NT2/D1 (cell line): ENCODE results near the gene CHST9.
"Not testable (repeated sequence)": the region's sequence is repeated elsewhere in the genome, so short reads cannot be mapped to it uniquely, and the experiment has no call there.

Experiments used
- DNase-seq: peaks from one replicate; pipeline ENCODE4 v3.0.0-alpha.2; 2011; ENCODE audit warnings: low read depth, low spot score
- H3K27me3 ChIP-seq: 2 replicates; pipeline ENCODE4 v1.6.0; 2011; ENCODE audit warnings: mild to moderate bottlenecking; ENCODE audit not compliant: insufficient read length, insufficient read depth
- H3K36me3 ChIP-seq: 2 replicates; pipeline ENCODE4 v1.6.1; 2011; ENCODE audit warnings: mild to moderate bottlenecking, low read length, mixed read lengths; ENCODE audit not compliant: insufficient read depth, insufficient read length
- H3K4me1 ChIP-seq: 2 replicates; pipeline ENCODE4 v1.5.1; 2011; ENCODE audit not compliant: insufficient read depth, insufficient read length
- H3K4me3 ChIP-seq: 2 replicates; pipeline ENCODE4 v1.5.1; 2011; ENCODE audit warnings: low read depth; ENCODE audit not compliant: insufficient read length
- H3K9ac ChIP-seq: 2 replicates; pipeline ENCODE4 v1.6.0; 2011; ENCODE audit warnings: low read depth; ENCODE audit not compliant: insufficient read length
- H3K9me3 ChIP-seq: 2 replicates; pipeline ENCODE4 v1.5.1; 2011; ENCODE audit warnings: mild to moderate bottlenecking, low read length; ENCODE audit not compliant: insufficient read depth
- SUZ12 ChIP-seq: IDR thresholded peaks from 2 replicates; pipeline ENCODE4 v1.6.1; 2011; ENCODE audit not compliant: insufficient read length, insufficient read depth; ENCODE audit errors: extremely low read depth
- YY1 ChIP-seq: IDR thresholded peaks from 2 replicates; pipeline ENCODE4 v1.6.1; 2011; ENCODE audit not compliant: insufficient read length, insufficient read depth
- ZNF274 ChIP-seq: IDR thresholded peaks from 2 replicates; pipeline ENCODE4 v1.6.1; 2011; ENCODE audit warnings: mild to moderate bottlenecking, low read depth, low read length

Gene CHST9

GRCh38 chr18:26978812-26979341 lies 206.2 kb downstream of the CHST9 start:
- Histone ChIP-seq H3K9me3 (no peaks in the 10 kb centered on the region), H3K9ac (no peak overlapping the region), H3K36me3 (no peaks in the 10 kb centered on the region), H3K4me3 (no peak overlapping the region), H3K4me1 (no peaks in the 10 kb centered on the region), H3K27me3 (no peaks in the 10 kb centered on the region)
- no peak for TF ChIP-seq ZNF274
- TF ChIP-seq SUZ12: no peak
- no peak for TF ChIP-seq YY1
- no peak for DNase-seq

GRCh38 chr18:26977781-26978180 lies 207.3 kb downstream of the CHST9 start:
- H3K4me3 ChIP-seq: no peak overlapping the region
- no peak overlapping the region for H3K9ac ChIP-seq
- H3K4me1 ChIP-seq: no peaks in the 10 kb centered on the region

GRCh38 chr18:26976206-26976605 lies 208.9 kb downstream of the CHST9 start:
- Histone ChIP-seq H3K27me3 (no peaks in the 10 kb centered on the region), H3K36me3 (no peaks in the 10 kb centered on the region), H3K9me3 (no peaks in the 10 kb centered on the region), H3K4me3 (no peak overlapping the region), H3K4me1 (no peaks in the 10 kb centered on the region), H3K9ac (no peak overlapping the region)
- DNase-seq: no peak
- TF ChIP-seq YY1 (no peak), ZNF274 (no peak), SUZ12 (no peak)

More at GRCh38 chr18:26977781-26978180, 207.3 kb downstream of the CHST9 start:
- no peaks in the 10 kb centered on the region for H3K27me3 ChIP-seq
- no peaks in the 10 kb centered on the region for H3K36me3 ChIP-seq
- DNase-seq: no peak
- TF ChIP-seq ZNF274 (no peak), YY1 (no peak), SUZ12 (no peak)
- no peaks in the 10 kb centered on the region for H3K9me3 ChIP-seq

GRCh38 chr18:26972549-26972948 lies 212.6 kb downstream of the CHST9 start:
- H3K9me3 ChIP-seq, H3K9ac ChIP-seq, H3K36me3 ChIP-seq, H3K27me3 ChIP-seq, H3K4me3 ChIP-seq, H3K4me1 ChIP-seq, DNase-seq: not testable (repeated sequence)

- H3K27me3 ChIP-seq: no peaks in the 10 kb centered on the region
- no peak for DNase-seq
- no peak for TF ChIP-seq YY1
- TF ChIP-seq SUZ12: no peak
- TF ChIP-seq ZNF274: no peak
- no peaks in the 10 kb centered on the region for H3K9me3 ChIP-seq
- H3K4me3 ChIP-seq: no peak overlapping the region
- no peak overlapping the region for H3K9ac ChIP-seq
- H3K36me3 ChIP-seq: no peaks in the 10 kb centered on the region
- H3K4me1 ChIP-seq: no peaks in the 10 kb centered on the region
These were observed 213.7 kb downstream of the CHST9 start for GRCh38 chr18:26971409-26971808.

GRCh38 chr18:26970637-26971036 lies 214.5 kb downstream of the CHST9 start:
- Histone ChIP-seq H3K9ac (no peak overlapping the region), H3K27me3 (no peaks in the 10 kb centered on the region), H3K4me1 (no peaks in the 10 kb centered on the region), H3K36me3 (no peaks in the 10 kb centered on the region), H3K9me3 (no peaks in the 10 kb centered on the region), H3K4me3 (no peak overlapping the region)
- no peak for DNase-seq
- TF ChIP-seq SUZ12 (no peak), YY1 (no peak)

- Histone ChIP-seq H3K9ac (no peak overlapping the region), H3K27me3 (no peaks in the 10 kb centered on the region), H3K9me3 (no peaks in the 10 kb centered on the region), H3K36me3 (no peaks in the 10 kb centered on the region), H3K4me3 (no peak overlapping the region), H3K4me1 (no peaks in the 10 kb centered on the region)
- no peak for DNase-seq
- TF ChIP-seq ZNF274 (no peak), YY1 (no peak), SUZ12 (no peak)
These were observed 219.9 kb downstream of the CHST9 start for GRCh38 chr18:26965206-26965605.

GRCh38 chr18:26963292-26963691 lies 221.8 kb downstream of the CHST9 start:
- Histone ChIP-seq H3K4me1 (no peaks in the 10 kb centered on the region), H3K36me3 (no peaks in the 10 kb centered on the region), H3K27me3 (no peaks in the 10 kb centered on the region), H3K9ac (no peak overlapping the region), H3K9me3 (no peaks in the 10 kb centered on the region), H3K4me3 (no peak overlapping the region)
- DNase-seq: no peak
- TF ChIP-seq ZNF274 (no peak), YY1 (no peak), SUZ12 (no peak)
